Mammary epithelial cell (primary cell): ENCODE measurements around the gene RYR1.

Experiments used
- EZH2 ChIP-seq: IDR thresholded peaks from 2 replicates; pipeline ENCODE4 v1.6.1; 2012; ENCODE audit warnings: low read length, inconsistent platforms, borderline replicate concordance
- TF ChIP-seq, protein P1 (sequence below), 2 donors: IDR thresholded peaks in 1 of 2; conservative IDR thresholded peaks in 1 of 2; 2 replicates each; pipeline ENCODE4 v1.5.1; 2011 to 2012; ENCODE audit warnings: inconsistent platforms in 2 of 2, low read length in 2 of 2, mild to moderate bottlenecking in 2 of 2, control low read depth in 1 of 2, low read depth in 1 of 2; ENCODE audit not compliant: insufficient read depth in 1 of 2; ENCODE audit errors: extremely low read depth in 1 of 2

DNA sequence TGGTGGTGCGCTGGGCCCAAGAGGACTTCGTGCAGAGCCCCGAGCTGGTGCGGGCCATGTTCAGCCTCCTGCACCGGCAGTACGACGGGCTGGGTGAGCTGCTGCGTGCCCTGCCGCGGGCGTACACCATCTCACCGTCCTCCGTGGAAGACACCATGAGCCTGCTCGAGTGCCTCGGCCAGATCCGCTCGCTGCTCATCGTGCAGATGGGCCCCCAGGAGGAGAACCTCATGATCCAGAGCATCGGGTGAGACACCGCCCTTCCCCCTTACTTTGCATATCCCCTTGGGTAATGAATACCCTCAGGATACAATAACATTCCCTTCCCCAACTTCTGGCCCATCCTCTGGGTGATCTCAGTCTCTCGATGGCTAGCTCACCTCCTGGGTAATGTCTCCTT lies 60.9 kb downstream of the RYR1 start:
- TF ChIP-seq, protein P1, sequence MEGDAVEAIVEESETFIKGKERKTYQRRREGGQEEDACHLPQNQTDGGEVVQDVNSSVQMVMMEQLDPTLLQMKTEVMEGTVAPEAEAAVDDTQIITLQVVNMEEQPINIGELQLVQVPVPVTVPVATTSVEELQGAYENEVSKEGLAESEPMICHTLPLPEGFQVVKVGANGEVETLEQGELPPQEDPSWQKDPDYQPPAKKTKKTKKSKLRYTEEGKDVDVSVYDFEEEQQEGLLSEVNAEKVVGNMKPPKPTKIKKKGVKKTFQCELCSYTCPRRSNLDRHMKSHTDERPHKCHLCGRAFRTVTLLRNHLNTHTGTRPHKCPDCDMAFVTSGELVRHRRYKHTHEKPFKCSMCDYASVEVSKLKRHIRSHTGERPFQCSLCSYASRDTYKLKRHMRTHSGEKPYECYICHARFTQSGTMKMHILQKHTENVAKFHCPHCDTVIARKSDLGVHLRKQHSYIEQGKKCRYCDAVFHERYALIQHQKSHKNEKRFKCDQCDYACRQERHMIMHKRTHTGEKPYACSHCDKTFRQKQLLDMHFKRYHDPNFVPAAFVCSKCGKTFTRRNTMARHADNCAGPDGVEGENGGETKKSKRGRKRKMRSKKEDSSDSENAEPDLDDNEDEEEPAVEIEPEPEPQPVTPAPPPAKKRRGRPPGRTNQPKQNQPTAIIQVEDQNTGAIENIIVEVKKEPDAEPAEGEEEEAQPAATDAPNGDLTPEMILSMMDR (conservative IDR thresholded peaks at IDR 0.05 in 1 of 2, IDR thresholded peaks at IDR 0.05 in 1 of 2; ENCODE audit: extremely low read depth in 1 of 2, insufficient read depth in 1 of 2, low read depth in 1 of 2, low read length in 2 of 2): no peak
- no peak for TF ChIP-seq EZH2
